Measurements from ENCODE around the gene GRAP.

GRCh38 chr17:18976201-18976600 lies 70.6 kb downstream of the GRAP start:
- TF ChIP-seq POLR2A (IDR thresholded peaks at IDR 0.05), result no peak
- TF ChIP-seq CTCF (IDR thresholded peaks at IDR 0.05), result no peak
- no peak for TF ChIP-seq EP300 (IDR thresholded peaks at IDR 0.05)

Measured in gastroesophageal sphincter (tissue), 3 donors.